Measurements from ENCODE around the gene MRPL4.
A peak's percentile ranks its signal among the peaks of the same experiment; 100 is the strongest.

The MRPL4 gene

GRCh38 chr19:10251792-10252694 lies at the start of gene MRPL4:
Gene MRPL4, plus strand, starts transcription at chr19:10252214. Its CDS starts 40 bp downstream, at chr19:10252254.
- DNase-seq = peak; percentile 99

GRCh38 chr19:10203686-10204085 lies 48.3 kb upstream of the MRPL4 start:
- DNase-seq = no peak

- no peak for DNase-seq
Observed at GRCh38 chr19:10205636-10206035, 46.4 kb upstream of the MRPL4 start.

GRCh38 chr19:10206226-10206885 lies 45.7 kb upstream of the MRPL4 start:
- DNase-seq = no peak

GRCh38 chr19:10207026-10207425 lies 45.0 kb upstream of the MRPL4 start:
- no peak for DNase-seq

- no peak for DNase-seq
Observed at GRCh38 chr19:10209315-10209714, 42.7 kb upstream of the MRPL4 start.

GRCh38 chr19:10211061-10211460 lies 41.0 kb upstream of the MRPL4 start:
- DNase-seq = no peak

GRCh38 chr19:10211691-10212090 lies 40.3 kb upstream of the MRPL4 start:
- DNase-seq = no peak

GRCh38 chr19:10214784-10215183 lies 37.2 kb upstream of the MRPL4 start:
- no peak for DNase-seq

- DNase-seq = no peak
Observed at GRCh38 chr19:10217085-10217484, 34.9 kb upstream of the MRPL4 start.

GRCh38 chr19:10219678-10220077 lies 32.3 kb upstream of the MRPL4 start:
- DNase-seq = no peak

- no peak for DNase-seq
Observed at GRCh38 chr19:10220695-10221094, 31.3 kb upstream of the MRPL4 start.

GRCh38 chr19:10222201-10222890 lies 29.7 kb upstream of the MRPL4 start:
- DNase-seq = no peak

- no peak for DNase-seq
Observed at GRCh38 chr19:10223488-10224213, 28.4 kb upstream of the MRPL4 start.

GRCh38 chr19:10224337-10224736 lies 27.7 kb upstream of the MRPL4 start:
- DNase-seq = no peak

GRCh38 chr19:10226021-10226375 lies 26.0 kb upstream of the MRPL4 start:
- DNase-seq = no peak

- peak; percentile 94 for DNase-seq
Observed at GRCh38 chr19:10226376-10227025, 25.5 kb upstream of the MRPL4 start.

GRCh38 chr19:10227026-10227971 lies 24.7 kb upstream of the MRPL4 start:
- DNase-seq = peak; percentile 65

GRCh38 chr19:10228393-10228792 lies 23.6 kb upstream of the MRPL4 start:
- DNase-seq = no peak

GRCh38 chr19:10228920-10229319 lies 23.1 kb upstream of the MRPL4 start:
- DNase-seq = peak; percentile 47

- DNase-seq = peak; percentile 76
Observed at GRCh38 chr19:10230173-10230860, 21.7 kb upstream of the MRPL4 start.
